GM19324 (cell line): ENCODE measurements around the gene OSBPL7.

Source experiments
- ATAC-seq: cut with Tn5 transposase; IDR thresholded peaks from one replicate; pipeline ENCODE4 v1.9.1; 2021; ENCODE audit warnings: mild to moderate bottlenecking, moderate library complexity; ENCODE audit not compliant: unreplicated experiment, low FRiP score

OSBPL7 gene

GRCh38 chr17:47821424-47822391, at the start of gene OSBPL7:
Gene OSBPL7 (minus strand): TSS chr17:47821794. CDS start chr17:47820278, 1,516 bp downstream.
- ATAC-seq: peak; percentile 74

- no peak for ATAC-seq
These were observed 49.5 kb upstream of the OSBPL7 start for GRCh38 chr17:47871048-47871447.

- ATAC-seq: no peak
These were observed 48.5 kb upstream of the OSBPL7 start for GRCh38 chr17:47870056-47870455.

GRCh38 chr17:47869114-47869513, 47.5 kb upstream of the OSBPL7 start:
- ATAC-seq: no peak

- no peak for ATAC-seq
These were observed 46.4 kb upstream of the OSBPL7 start for GRCh38 chr17:47867813-47868533.

- no peak for ATAC-seq
These were observed 45.3 kb upstream of the OSBPL7 start for GRCh38 chr17:47866941-47867340.

- ATAC-seq: no peak
These were observed 43.2 kb upstream of the OSBPL7 start for GRCh38 chr17:47864791-47865216.

- no peak for ATAC-seq
These were observed 41.2 kb upstream of the OSBPL7 start for GRCh38 chr17:47862621-47863440.

- ATAC-seq: no peak
These were observed 38.8 kb upstream of the OSBPL7 start for GRCh38 chr17:47860386-47860785.

GRCh38 chr17:47857551-47858455, 36.2 kb upstream of the OSBPL7 start:
- ATAC-seq: no peak

GRCh38 chr17:47856830-47857229, 35.2 kb upstream of the OSBPL7 start:
- no peak for ATAC-seq

- ATAC-seq: no peak
These were observed 34.1 kb upstream of the OSBPL7 start for GRCh38 chr17:47855737-47856136.

- ATAC-seq: no peak
These were observed 32.0 kb upstream of the OSBPL7 start for GRCh38 chr17:47853616-47854015.

GRCh38 chr17:47852113-47852949, 30.7 kb upstream of the OSBPL7 start:
- ATAC-seq: no peak

GRCh38 chr17:47851764-47852112, 30.1 kb upstream of the OSBPL7 start:
- no peak for ATAC-seq

GRCh38 chr17:47850692-47851573, 29.3 kb upstream of the OSBPL7 start, which contains the start of gene SP6:
Gene SP6 (minus strand): TSS chr17:47851163. CDS start chr17:47848429, 2,734 bp downstream.
- no peak for ATAC-seq

GRCh38 chr17:47850373-47850691, 28.7 kb upstream of the OSBPL7 start:
- no peak for ATAC-seq

GRCh38 chr17:47848198-47848513, 26.6 kb upstream of the OSBPL7 start:
- ATAC-seq: no peak
